Right atrium auricular region (tissue), 2 donors: ENCODE measurements around the gene NDUFA11. TPM values are rescaled to one million over a fixed set of nuclear protein-coding genes. Genes with fewer than 3 reads are reported as not detected.

Source experiments
- DNase-seq: peaks from one replicate; pipeline ENCODE4 v3.0.0-alpha.2; 2019; ENCODE audit warnings: low spot score
- H3K27ac ChIP-seq, 2 donors: fragments of 200-600 bp; sonication (generic); 1 replicate in 1 of 2; 2 replicates in 1 of 2; pipeline ENCODE4 v1.5.1; 2016 to 2019
- H3K27me3 ChIP-seq, 2 donors: fragments of 200-600 bp; sonication (generic); one replicate each; pipeline versions ENCODE4 v1.5.1 to v1.6.0; 2017 to 2019
- H3K36me3 ChIP-seq: fragments of 200-600 bp; sonication (generic); one replicate; pipeline ENCODE4 v1.5.1; 2016
- H3K4me1 ChIP-seq, 2 donors: fragments of 200-600 bp; sonication (generic); one replicate each; pipeline versions ENCODE4 v1.5.1 to v1.6.0; 2017 to 2019
- H3K4me3 ChIP-seq, 2 donors: fragments of 200-600 bp; sonication (generic); 1 replicate in 1 of 2; 2 replicates in 1 of 2; pipeline ENCODE4 v1.5.1; 2017 to 2019; ENCODE audit warnings: mild to moderate bottlenecking in 1 of 2, moderate library complexity in 1 of 2
- H3K9me3 ChIP-seq, 2 donors: fragments of 200-600 bp; sonication (generic); one replicate each; pipeline ENCODE4 v1.5.1; 2019
- CTCF ChIP-seq, 2 donors: fragments of 200-600 bp; sonication (generic); IDR thresholded peaks; one replicate each; pipeline ENCODE4 v1.5.1; 2019; ENCODE audit warnings: antibody characterized with exemption in 2 of 2
- total RNA-seq, 2 donors: library from RNA; depleted of rRNA; stranded (reverse); fragments of >200 nt; gene quantifications; one replicate each; pipeline ENCODE4 v1.1.0, GENCODE V29; 2016

The NDUFA11 gene
- total RNA-seq, 2 donors from 2014 or later: 368 to 648 TPM

GRCh38 chr19:5905114-5905778 lies 1.7 kb upstream of the NDUFA11 start:
- no peak for TF ChIP-seq CTCF (IDR thresholded peaks at IDR 0.05)
- H3K4me1 ChIP-seq: peaks cover 0 to 38% of the 10 kb centered on the region in 2 donors
- peak overlapping the region; percentile 73 to 96 for H3K27ac ChIP-seq
- H3K36me3 ChIP-seq: peaks cover 10% of the 10 kb centered on the region
- DNase-seq: no peak
- no peaks in the 10 kb centered on the region for H3K27me3 ChIP-seq
- H3K4me3 ChIP-seq: peak overlapping the region; percentile 65 to 98
- no peaks in the 10 kb centered on the region for H3K9me3 ChIP-seq

GRCh38 chr19:5904352-5905113 lies 943 bp upstream of the NDUFA11 start, which contains the start of gene VMAC:
VMAC (plus strand) TSS chr19:5904872; CDS start chr19:5904891, 19 bp downstream.
- Histone ChIP-seq H3K4me3 (peak within 1 kb of the TSS; percentile 98), H3K9me3 (no peaks in the 10 kb centered on the region), H3K27me3 (no peaks in the 10 kb centered on the region), H3K27ac (peak within 1 kb of the TSS; percentile 96), H3K4me1 (peaks cover 0 to 38% of the 10 kb centered on the region in 2 donors), H3K36me3 (peaks cover 11% of the 10 kb centered on the region)
- peak; percentile 100 for DNase-seq
- TF ChIP-seq CTCF (IDR thresholded peaks at IDR 0.05): peak in 1 of 2 donors; percentile 11

- DNase-seq: no peak
- H3K4me3 ChIP-seq: peak overlapping the region; percentile 98
- H3K9me3 ChIP-seq: no peaks in the 10 kb centered on the region
- no peaks in the 10 kb centered on the region for H3K27me3 ChIP-seq
- H3K27ac ChIP-seq: peak overlapping the region; percentile 96
- no peak for TF ChIP-seq CTCF (IDR thresholded peaks at IDR 0.05)
- peaks cover 0 to 39% of the 10 kb centered on the region in 2 donors for H3K4me1 ChIP-seq
- peaks cover 11% of the 10 kb centered on the region for H3K36me3 ChIP-seq
These were observed 450 bp downstream of the NDUFA11 start for GRCh38 chr19:5903056-5903623.

- no peak for DNase-seq
- TF ChIP-seq CTCF (IDR thresholded peaks at IDR 0.05): no peak
- peaks cover 0 to 48% of the 10 kb centered on the region in 2 donors for H3K4me1 ChIP-seq
- H3K4me3 ChIP-seq: no peak overlapping the region
- H3K9me3 ChIP-seq: no peaks in the 10 kb centered on the region
- no peak overlapping the region for H3K27ac ChIP-seq
- no peaks in the 10 kb centered on the region for H3K27me3 ChIP-seq
- peaks cover 22% of the 10 kb centered on the region for H3K36me3 ChIP-seq
These were observed 2.6 kb downstream of the NDUFA11 start for GRCh38 chr19:5900976-5901375.

- DNase-seq: no peak
- H3K27me3 ChIP-seq: no peaks in the 10 kb centered on the region
- no peak overlapping the region for H3K27ac ChIP-seq
- no peak for TF ChIP-seq CTCF (IDR thresholded peaks at IDR 0.05)
- no peak overlapping the region for H3K4me3 ChIP-seq
- H3K9me3 ChIP-seq: no peaks in the 10 kb centered on the region
- H3K36me3 ChIP-seq: peaks cover 32% of the 10 kb centered on the region
- peaks cover 0 to 48% of the 10 kb centered on the region in 2 donors for H3K4me1 ChIP-seq
These were observed 3.7 kb downstream of the NDUFA11 start for GRCh38 chr19:5899728-5900526.
